ENCODE measurements around the gene FNDC5.

The FNDC5 gene

DNA sequence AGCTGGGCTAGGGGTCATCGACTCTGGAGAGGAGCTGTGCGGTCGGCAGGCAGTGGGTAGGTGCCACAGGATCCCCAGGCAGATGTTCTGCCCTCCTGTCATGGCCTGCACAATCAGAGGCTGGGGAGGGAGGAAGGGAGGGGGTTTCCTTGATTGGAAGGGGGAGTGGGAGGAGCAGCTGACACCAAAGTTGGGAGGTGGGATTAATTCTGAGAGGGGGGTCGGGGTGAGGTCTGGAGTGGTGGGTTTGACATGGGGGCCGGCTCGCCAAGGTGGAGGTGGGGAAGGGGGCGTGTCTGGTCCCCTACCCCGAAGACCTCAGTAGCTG, 14.9 kb upstream of the FNDC5 start:
- no peak overlapping the region for H3K27ac ChIP-seq (ENCODE audit: low read depth, low read length)
- H3K27me3 ChIP-seq (ENCODE audit: low read length) = no peaks in the 10 kb centered on the region
- H3K4me3 ChIP-seq (ENCODE audit: insufficient read depth, low read length, poor library complexity, severe bottlenecking) = no peak overlapping the region
- no peak overlapping the region for H2AFZ ChIP-seq (ENCODE audit: low read depth, low read length, severe bottlenecking)
- no peaks in the 10 kb centered on the region for H3K36me3 ChIP-seq (ENCODE audit: low read length)
- no peaks in the 10 kb centered on the region for H3F3A ChIP-seq (ENCODE audit: insufficient read depth)
- H3K9ac ChIP-seq (ENCODE audit: low read length) = no peak overlapping the region
- H3K4me2 ChIP-seq (ENCODE audit: low read depth, low read length, poor library complexity, severe bottlenecking) = no peak overlapping the region
- no peaks in the 10 kb centered on the region for H3K9me2 ChIP-seq (replicated peaks; ENCODE audit: insufficient read depth, low read length)
- H4K20me1 ChIP-seq (ENCODE audit: low read depth, low read length) = no peaks in the 10 kb centered on the region
- H3K79me2 ChIP-seq (ENCODE audit: insufficient read depth, low read length) = no peaks in the 10 kb centered on the region
- no peak for TF ChIP-seq EZH2phosphoT487 (conservative IDR thresholded peaks at IDR 0.05; ENCODE audit: low read length)
- TF ChIP-seq CTCF (IDR thresholded peaks at IDR 0.05; ENCODE audit: insufficient read depth, low read length, poor library complexity, severe bottlenecking) = no peak
- no peaks in the 10 kb centered on the region for H3K9me3 ChIP-seq (ENCODE audit: insufficient read depth, low read length)

DNA sequence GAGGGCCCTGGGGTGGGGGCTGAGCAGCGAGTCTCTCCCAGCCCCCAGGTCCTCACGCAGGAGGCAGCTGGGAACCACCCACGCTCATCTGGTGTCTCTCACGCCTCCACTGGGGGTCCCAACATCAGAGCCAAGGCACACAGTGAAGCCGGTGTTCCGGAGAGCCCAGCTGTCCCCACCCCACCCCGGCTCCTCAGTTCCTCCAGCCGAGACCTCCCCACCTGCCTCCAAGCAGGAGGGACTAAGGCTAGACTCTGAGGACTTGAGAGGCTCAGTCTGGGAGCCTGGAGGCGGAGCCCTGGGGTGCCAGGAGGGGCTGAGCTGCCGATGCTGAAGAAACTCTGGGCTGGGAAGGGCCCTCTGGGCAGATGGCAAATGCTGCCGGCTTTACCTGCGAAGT, 14.0 kb upstream of the FNDC5 start:
- Histone ChIP-seq H3K36me3 (ENCODE audit: low read length) (no peaks in the 10 kb centered on the region), H3K79me2 (ENCODE audit: insufficient read depth, low read length) (no peaks in the 10 kb centered on the region), H3K9me3 (ENCODE audit: insufficient read depth, low read length) (no peaks in the 10 kb centered on the region), H2AFZ (ENCODE audit: low read depth, low read length, severe bottlenecking) (no peak overlapping the region), H3K27ac (ENCODE audit: low read depth, low read length) (no peak overlapping the region), H3K4me2 (ENCODE audit: low read depth, low read length, poor library complexity, severe bottlenecking) (no peak overlapping the region), H3F3A (ENCODE audit: insufficient read depth) (no peaks in the 10 kb centered on the region), H3K4me3 (ENCODE audit: insufficient read depth, low read length, poor library complexity, severe bottlenecking) (no peak overlapping the region), H3K9ac (ENCODE audit: low read length) (no peak overlapping the region), H4K20me1 (ENCODE audit: low read depth, low read length) (no peaks in the 10 kb centered on the region), H3K9me2 (replicated peaks; ENCODE audit: insufficient read depth, low read length) (no peaks in the 10 kb centered on the region), H3K27me3 (ENCODE audit: low read length) (no peaks in the 10 kb centered on the region)
- no peak for TF ChIP-seq EZH2phosphoT487 (conservative IDR thresholded peaks at IDR 0.05; ENCODE audit: low read length)
- TF ChIP-seq CTCF (IDR thresholded peaks at IDR 0.05; ENCODE audit: insufficient read depth, low read length, poor library complexity, severe bottlenecking) = no peak

GRCh38 chr1:32884032-32884372, 13.3 kb upstream of the FNDC5 start:
- no peaks in the 10 kb centered on the region for H3K79me2 ChIP-seq (ENCODE audit: insufficient read depth, low read length)
- no peaks in the 10 kb centered on the region for H3K27me3 ChIP-seq (ENCODE audit: low read length)
- no peak overlapping the region for H3K4me2 ChIP-seq (ENCODE audit: low read depth, low read length, poor library complexity, severe bottlenecking)
- TF ChIP-seq CTCF (IDR thresholded peaks at IDR 0.05; ENCODE audit: insufficient read depth, low read length, poor library complexity, severe bottlenecking) (no peak), EZH2phosphoT487 (conservative IDR thresholded peaks at IDR 0.05; ENCODE audit: low read length) (no peak)
- no peak overlapping the region for H3K9ac ChIP-seq (ENCODE audit: low read length)
- no peak overlapping the region for H2AFZ ChIP-seq (ENCODE audit: low read depth, low read length, severe bottlenecking)
- no peak overlapping the region for H3K4me3 ChIP-seq (ENCODE audit: insufficient read depth, low read length, poor library complexity, severe bottlenecking)
- H3K9me2 ChIP-seq (replicated peaks; ENCODE audit: insufficient read depth, low read length) = no peaks in the 10 kb centered on the region
- no peak overlapping the region for H3K27ac ChIP-seq (ENCODE audit: low read depth, low read length)
- H4K20me1 ChIP-seq (ENCODE audit: low read depth, low read length) = no peaks in the 10 kb centered on the region
- H3K36me3 ChIP-seq (ENCODE audit: low read length) = no peaks in the 10 kb centered on the region
- H3K9me3 ChIP-seq (ENCODE audit: insufficient read depth, low read length) = no peaks in the 10 kb centered on the region
- no peaks in the 10 kb centered on the region for H3F3A ChIP-seq (ENCODE audit: insufficient read depth)

All from SU-DHL-6 (cell line).